HT1080 (cell line): ENCODE results near the gene GPSM1. TPM values are rescaled to one million over a fixed set of nuclear protein-coding genes. Genes with fewer than 3 reads are reported as not detected.

Experiments used
- DNase-seq: peaks from one replicate; pipeline ENCODE4 v3.0.0-alpha.2; 2015; ENCODE audit warnings: low read depth
- total RNA-seq: library from RNA; depleted of rRNA; stranded (reverse); fragments of >200 nt; shearing (Covaris generic); gene quantifications from 2 replicates; pipeline ENCODE4 v1.2.3, GENCODE V29; 2014

Gene GPSM1
- total RNA-seq, 1 experiment from 2014 or later: 23.1 TPM

GRCh38 chr9:136290508-136291000 is 36.8 kb upstream of the GPSM1 start:
- no peak for DNase-seq

- no peak for DNase-seq
These were observed 35.9 kb upstream of the GPSM1 start for GRCh38 chr9:136291306-136292025.

- no peak for DNase-seq
These were observed 35.3 kb upstream of the GPSM1 start for GRCh38 chr9:136292026-136292538.

- DNase-seq: no peak
These were observed 34.5 kb upstream of the GPSM1 start for GRCh38 chr9:136292591-136293448.

GRCh38 chr9:136293476-136294077 is 33.8 kb upstream of the GPSM1 start:
- DNase-seq: no peak

GRCh38 chr9:136294437-136294836 is 32.9 kb upstream of the GPSM1 start:
- DNase-seq: no peak

- no peak for DNase-seq
These were observed 32.3 kb upstream of the GPSM1 start for GRCh38 chr9:136295055-136295454.

GRCh38 chr9:136295542-136296433 is 31.6 kb upstream of the GPSM1 start:
- no peak for DNase-seq

GRCh38 chr9:136296434-136297015 is 30.8 kb upstream of the GPSM1 start:
- DNase-seq: no peak

- no peak for DNase-seq
These were observed 30.2 kb upstream of the GPSM1 start for GRCh38 chr9:136297016-136297691.

- no peak for DNase-seq
These were observed 29.3 kb upstream of the GPSM1 start for GRCh38 chr9:136297766-136298735.

- DNase-seq: no peak
These were observed 28.2 kb upstream of the GPSM1 start for GRCh38 chr9:136299116-136299515.

- DNase-seq: no peak
These were observed 27.8 kb upstream of the GPSM1 start for GRCh38 chr9:136299541-136299940.

- DNase-seq: no peak
These were observed 27.3 kb upstream of the GPSM1 start for GRCh38 chr9:136300016-136300545.

- DNase-seq: no peak
These were observed 26.5 kb upstream of the GPSM1 start for GRCh38 chr9:136300866-136301265.

GRCh38 chr9:136302527-136302926 is 24.8 kb upstream of the GPSM1 start:
- no peak for DNase-seq

- no peak for DNase-seq
These were observed 24.1 kb upstream of the GPSM1 start for GRCh38 chr9:136303066-136303824.
